ENCODE results near the gene TLE4. TPM values are rescaled to one million over a fixed set of nuclear protein-coding genes. Genes with fewer than 3 reads are reported as not detected.

The TLE4 gene
- total and polyA plus RNA-seq, 2 of the 4 experiments (the other 2 are of a cell fraction): 68.0 to 78.1 TPM

- in situ Hi-C loops (cut with MboI; ENCODE audit: low sequenced_read_pairs): no loop called here
- H4K20me1 ChIP-seq (ENCODE audit: insufficient read depth, low read length): no peaks in the 10 kb centered on the region
- H3K27ac ChIP-seq (ENCODE audit: insufficient read depth, low read length): no peak overlapping the region
- dilution Hi-C loops (cut with HindIII; ENCODE audit: low sequenced_read_pairs, unreplicated experiment): no loop called here
- no peak for DNase-seq
- H3K27me3 ChIP-seq (ENCODE audit: control insufficient read depth, insufficient read depth, low read length): no peaks in the 10 kb centered on the region
- H3K56ac ChIP-seq (ENCODE audit: extremely low read depth, insufficient read depth, low read length): no peak overlapping the region
- no peak overlapping the region for H3K9ac ChIP-seq (ENCODE audit: low read depth, low read length)
- BruUV-seq (replicated peaks): no TSS peak
- intact Hi-C loops (cut with micrococcal nuclease): no loop called here
- H3K4me3 ChIP-seq (ENCODE audit: insufficient read depth, low read depth, low read length): no peak overlapping the region
- H3K14ac ChIP-seq (replicated peaks; ENCODE audit: low read depth, low read length): no peak overlapping the region
- H3K36me3 ChIP-seq (ENCODE audit: control insufficient read depth, insufficient read depth, low read length): no peaks in the 10 kb centered on the region; the same call in 1 of the 2 replicates
- H3K4me1 ChIP-seq (ENCODE audit: control insufficient read depth, insufficient read depth, low read length): peaks cover 7% of the 10 kb centered on the region
- no peak overlapping the region for H2BK20ac ChIP-seq (ENCODE audit: low read depth, low read length)
- no peak overlapping the region for H2AK9ac ChIP-seq (replicated peaks; ENCODE audit: low read depth, low read length, poor library complexity)
- no peak overlapping the region for H2AFZ ChIP-seq (replicated peaks; ENCODE audit: low read length, poor library complexity)
- ChIA-PET POLR2A (ENCODE audit: unreplicated experiment) (no interaction called here), CTCF (no interaction called here)
- H3K79me1 ChIP-seq (ENCODE audit: low read depth in 1 of 2, low read length in 2 of 2): peaks cover 9 to 40% of the 10 kb centered on the region in 2 experiments
- no peak overlapping the region for H2BK120ac ChIP-seq (ENCODE audit: low read depth, low read length)
- H3K23ac ChIP-seq (ENCODE audit: low read depth, low read length): no peak overlapping the region
- no peaks in the 10 kb centered on the region for H3K9me3 ChIP-seq (ENCODE audit: control insufficient read depth, insufficient read depth, low read length)
- no peak overlapping the region for H2BK5ac ChIP-seq (ENCODE audit: low read depth, low read length, poor library complexity, severe bottlenecking)
- no peak overlapping the region for H2BK15ac ChIP-seq (ENCODE audit: low read depth, low read length)
- no peak overlapping the region for H4K5ac ChIP-seq (ENCODE audit: low read depth, low read length)
- no CpG with 5 or more reads among the region's 6 CpGs for WGBS, 2 experiments (ENCODE audit: extremely low coverage in 2 of 2, insufficient read length in 1 of 2)
- no peak overlapping the region for H4K8ac ChIP-seq (ENCODE audit: low read depth in 2 of 2, low read length in 2 of 2)
- H3K4ac ChIP-seq (ENCODE audit: low read depth, low read length): no peak overlapping the region
- no peak overlapping the region for H3K18ac ChIP-seq (ENCODE audit: low read depth, low read length)
- no peak overlapping the region for H2AK5ac ChIP-seq (ENCODE audit: low read depth, low read length)
- H3K4me2 ChIP-seq (ENCODE audit: low read depth, low read length): no peak overlapping the region
- peaks cover 7% of the 10 kb centered on the region; the same call in 1 of the 2 replicates for H3K9me1 ChIP-seq (ENCODE audit: insufficient read depth, low read length)
- TF ChIP-seq RAD21 (IDR thresholded peaks at IDR 0.05; ENCODE audit: low read length): no peak
- no peak for TF ChIP-seq NFE2L2 (IDR thresholded peaks at IDR 0.05; ENCODE audit: low read depth, low read length)
- ATAC-seq (ENCODE audit: low read depth): no peak
- no peak overlapping the region for H4K91ac ChIP-seq (ENCODE audit: insufficient read depth, low read depth, low read length)
These were observed 90.8 kb downstream of the TLE4 start for GRCh38 chr9:79662537-79662956.

All from IMR-90 (cell line).